HG02943 (cell line): ENCODE measurements around the gene GYG2.
"Not testable (repeated sequence)": the region's sequence is repeated elsewhere in the genome, so short reads cannot be mapped to it uniquely, and the experiment has no call there.

Source experiments
- ATAC-seq: cut with Tn5 transposase; IDR thresholded peaks from one replicate; pipeline ENCODE4 v1.9.1; 2021; ENCODE audit warnings: mild to moderate bottlenecking, low read depth, moderate library complexity; ENCODE audit not compliant: unreplicated experiment

The GYG2 gene

DNA sequence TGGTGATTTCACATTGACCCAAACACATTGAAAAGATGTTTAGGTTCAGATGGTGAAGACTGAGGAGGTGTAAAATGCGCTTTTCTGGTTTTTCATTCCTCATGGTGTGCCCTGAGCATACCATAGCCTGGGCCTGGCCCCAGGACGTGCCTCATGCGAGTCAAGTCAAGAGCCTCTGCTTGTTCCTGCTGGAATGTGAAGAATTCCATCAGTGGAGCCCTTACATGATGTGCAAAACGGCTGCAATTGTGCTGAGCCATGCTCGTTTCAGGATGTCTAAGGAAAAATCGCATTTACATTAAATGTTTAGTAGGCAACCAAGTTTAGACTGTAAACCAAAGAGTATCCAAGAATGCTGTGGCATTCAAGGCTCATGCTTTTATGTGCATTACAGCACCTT is 34.9 kb downstream of the GYG2 start:
- no peak for ATAC-seq

DNA sequence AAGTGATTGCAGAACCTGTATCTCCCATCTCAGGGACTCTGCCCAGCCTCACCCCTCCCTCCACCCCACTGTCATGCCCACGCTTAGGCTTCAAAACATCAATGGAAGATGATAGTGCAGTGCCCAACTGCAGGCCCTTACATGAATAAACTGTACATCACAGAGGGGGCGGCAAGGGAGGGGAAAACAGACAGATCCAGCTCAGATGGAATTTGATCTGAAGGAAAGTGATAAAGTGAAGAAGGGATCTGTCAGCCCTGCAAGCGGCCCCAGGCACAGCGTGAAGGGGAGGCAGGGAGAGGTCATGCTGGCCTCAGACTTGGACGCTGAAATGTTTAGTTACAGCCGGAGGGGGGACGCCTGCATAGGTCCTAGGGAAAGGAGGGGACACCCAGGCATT is 38.5 kb downstream of the GYG2 start:
- ATAC-seq, result no peak

DNA sequence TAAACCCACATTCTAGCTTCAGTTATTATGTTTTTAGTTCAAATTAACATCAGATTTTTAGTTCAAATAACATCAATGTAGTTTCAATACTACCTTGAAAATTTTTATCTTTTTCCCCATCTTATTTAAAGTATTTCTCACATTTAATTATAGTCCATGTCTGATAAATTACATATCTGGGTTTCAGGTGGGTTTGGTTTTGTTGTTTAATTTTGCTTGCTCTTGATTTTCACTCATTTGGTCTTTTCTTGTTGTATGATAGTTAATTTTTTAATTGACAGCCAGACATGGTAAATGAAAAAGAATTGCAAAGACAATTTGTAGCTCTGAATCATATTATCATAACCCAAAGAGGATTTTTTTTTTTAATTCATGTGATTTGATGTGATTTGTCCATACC is 41.9 kb downstream of the GYG2 start:
- no peak for ATAC-seq

DNA sequence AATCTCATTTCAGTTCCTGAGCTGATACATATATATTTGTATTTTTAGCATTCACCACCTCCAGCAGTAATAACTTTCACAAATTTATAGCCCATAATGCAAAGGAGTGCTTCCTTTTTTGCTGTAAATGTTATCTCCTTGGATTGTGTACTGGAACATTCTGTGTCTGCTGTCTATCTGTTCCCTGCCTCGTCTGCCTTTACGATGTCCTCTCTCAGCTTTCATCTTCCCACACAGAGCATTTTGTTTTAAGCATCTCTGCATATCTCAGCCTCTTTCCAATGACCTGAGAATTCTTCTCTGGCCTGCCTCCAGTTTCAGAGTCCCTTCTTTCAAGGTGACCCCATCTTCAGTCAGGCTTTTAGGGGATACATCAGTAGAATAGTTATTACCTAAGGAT is 43.1 kb downstream of the GYG2 start:
- no peak for ATAC-seq

DNA sequence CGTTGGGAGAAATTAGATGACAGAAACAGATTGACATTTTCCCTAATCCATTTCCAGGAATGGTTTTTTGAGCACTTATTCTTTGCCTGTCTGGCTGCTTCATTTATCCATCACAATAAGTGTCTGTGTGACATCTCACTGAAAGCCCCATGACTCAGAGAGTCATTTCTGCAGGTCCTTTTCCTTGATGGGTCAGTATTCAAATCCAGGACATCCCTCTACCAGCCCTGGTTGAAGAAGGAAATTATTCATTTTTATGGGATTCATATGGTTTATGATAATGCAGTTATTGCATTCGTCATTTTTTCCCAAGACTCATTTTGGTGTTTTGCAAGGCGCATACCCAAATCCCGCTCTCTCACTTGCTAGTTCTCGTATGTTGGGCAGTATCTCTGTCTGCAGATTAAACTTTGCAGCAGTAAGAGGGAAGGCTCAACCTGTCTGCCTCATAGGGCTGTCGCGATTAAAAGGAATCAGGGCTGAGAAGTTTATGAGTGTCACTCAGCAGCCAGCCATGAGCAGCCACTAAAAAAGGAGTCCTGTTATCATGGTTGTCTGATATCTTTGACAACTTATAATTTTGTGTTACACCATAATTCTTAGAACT is 44.0 kb downstream of the GYG2 start:
- ATAC-seq, result no peak

DNA sequence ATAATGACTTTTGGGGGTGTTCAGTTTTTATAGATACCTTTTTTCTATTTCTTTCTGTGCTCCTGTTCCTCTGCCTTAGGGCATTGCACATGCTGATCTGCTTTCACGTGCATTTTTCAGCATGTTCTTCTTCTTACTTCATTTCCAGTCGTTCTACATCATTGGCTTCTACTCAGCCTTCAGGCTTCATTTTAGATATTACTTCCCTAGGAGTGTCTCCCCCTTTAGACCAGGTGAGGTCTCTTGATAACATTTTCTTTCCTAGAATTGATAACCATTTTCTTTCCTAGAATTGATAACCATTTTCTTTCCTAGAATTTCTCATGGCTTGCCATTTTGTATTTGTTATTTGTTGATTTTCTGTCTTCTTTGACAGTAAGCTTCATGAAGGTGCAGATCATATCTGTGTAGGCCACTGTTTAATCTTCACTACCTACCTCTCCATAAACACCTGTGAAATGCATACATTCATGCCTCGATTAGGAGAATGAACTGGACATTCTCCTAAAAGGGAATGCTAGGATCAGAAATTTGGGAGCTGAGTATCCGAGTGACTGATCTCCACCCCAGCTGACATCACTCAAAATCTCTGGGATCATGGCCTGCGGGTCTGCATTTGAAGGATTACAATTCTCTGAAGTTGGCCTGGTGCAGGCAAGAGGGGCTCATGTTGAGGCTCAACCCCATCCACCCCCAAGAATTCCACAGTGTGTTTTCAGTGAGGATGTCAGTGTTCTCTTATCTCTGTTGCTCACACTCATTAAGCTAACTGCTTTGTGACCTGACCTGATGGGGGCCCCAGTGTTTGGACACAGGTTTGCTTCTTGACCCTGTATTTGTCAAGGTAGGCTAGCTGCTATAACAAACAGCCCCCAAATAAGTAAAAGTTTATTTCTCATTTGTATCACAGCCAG is 45.7 kb downstream of the GYG2 start:
- ATAC-seq, result no peak

DNA sequence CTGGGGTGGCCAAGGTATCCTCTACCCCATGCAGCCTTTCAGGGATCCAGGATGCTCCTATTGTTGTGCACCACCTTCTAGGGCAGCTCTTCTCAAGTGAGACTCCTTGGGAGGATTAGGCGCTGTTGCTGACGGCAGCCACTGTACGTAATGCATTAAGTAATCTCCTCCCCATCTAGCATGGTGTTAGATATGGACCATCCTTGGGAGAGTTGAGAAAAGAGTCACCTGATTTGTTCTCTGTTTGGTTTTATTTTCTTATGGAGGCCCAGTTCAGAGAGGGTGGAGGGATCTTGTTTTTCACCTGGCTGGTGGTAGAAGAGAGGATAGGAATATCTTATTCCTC is 46.4 kb downstream of the GYG2 start:
- no peak for ATAC-seq

DNA sequence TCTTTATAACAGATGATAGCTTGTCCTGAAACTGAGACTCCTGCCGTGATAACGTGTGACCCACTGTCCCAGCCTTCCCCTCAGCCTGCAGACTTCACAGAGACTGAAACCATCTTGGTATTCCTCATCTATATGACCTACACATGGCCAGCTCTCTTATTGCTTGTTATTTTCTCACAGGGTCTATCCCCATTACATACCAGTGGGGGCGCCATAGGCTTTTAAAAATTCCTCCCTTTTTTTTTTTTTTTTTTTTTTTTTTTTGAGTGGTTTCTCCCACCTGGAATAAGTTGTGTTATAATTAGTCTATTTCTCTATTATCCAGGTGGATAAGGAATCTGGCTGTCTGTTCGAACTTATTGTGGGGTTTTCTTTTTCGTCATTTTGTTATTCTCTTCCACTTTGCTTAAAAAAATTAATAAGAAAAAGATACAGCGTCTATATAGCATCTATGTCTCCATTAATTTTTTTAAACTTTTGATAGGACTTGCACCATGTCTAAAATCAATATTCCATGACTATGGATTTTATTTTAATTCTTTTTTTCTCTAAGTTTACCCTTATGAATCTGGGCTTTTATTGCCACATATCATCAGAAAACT is 47.2 kb downstream of the GYG2 start:
- no peak for ATAC-seq

DNA sequence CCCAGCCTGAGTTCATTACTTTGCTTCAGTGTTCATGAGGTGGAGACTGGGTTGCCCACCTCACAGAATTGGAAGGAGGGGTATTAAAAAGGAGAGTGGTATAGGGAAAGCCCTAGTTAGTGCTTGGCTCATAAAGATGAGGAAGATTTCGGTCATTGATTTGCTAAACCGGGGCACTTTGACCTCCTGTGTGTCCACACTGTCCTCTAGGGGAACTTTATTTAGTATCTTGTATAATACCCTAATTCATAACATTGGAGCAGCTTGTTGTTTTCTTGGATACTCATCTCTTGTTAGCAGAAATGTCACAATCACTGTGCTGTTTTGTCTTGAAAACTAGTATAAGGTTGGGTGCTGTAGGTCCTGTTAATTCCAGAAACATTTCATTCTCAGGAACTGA is 49.8 kb downstream of the GYG2 start:
- ATAC-seq, result no peak

DNA sequence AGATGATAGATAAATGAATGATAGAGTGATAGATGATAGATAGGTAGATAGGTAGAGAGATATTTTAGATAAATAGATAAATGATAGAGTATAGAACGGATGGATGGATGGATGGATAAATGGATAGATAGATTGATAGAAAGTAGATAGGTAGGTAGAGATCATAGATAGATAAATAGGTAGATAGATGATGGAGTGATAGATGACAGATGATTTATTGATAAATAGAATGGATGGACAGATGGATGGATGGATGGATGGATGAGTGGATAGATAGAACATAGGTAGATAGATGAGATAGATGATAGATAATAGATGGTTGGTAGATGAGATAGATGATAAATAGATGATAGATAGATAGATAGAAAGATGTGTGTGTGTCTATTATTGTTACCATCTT is 50.9 kb downstream of the GYG2 start:
- ATAC-seq, result no peak

DNA sequence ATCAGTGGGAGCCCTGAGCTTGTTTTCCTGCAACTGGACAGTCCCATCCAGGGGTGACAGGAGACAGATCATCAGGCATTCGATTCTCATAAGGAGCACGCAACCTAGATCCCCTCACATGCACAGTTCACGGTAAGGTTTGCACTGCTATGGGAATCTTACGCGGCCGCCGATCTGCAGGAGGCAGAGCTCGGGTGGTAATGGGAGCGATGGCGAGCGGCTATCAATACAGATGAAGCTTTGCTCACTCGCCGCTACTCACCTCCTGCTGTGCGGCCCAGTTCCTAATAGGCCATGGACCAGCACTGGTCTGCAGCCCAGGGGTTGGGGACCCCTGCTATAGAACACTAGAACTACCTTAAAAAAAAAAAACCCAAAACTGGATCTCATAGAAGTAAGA is 55.0 kb downstream of the GYG2 start:
- no peak for ATAC-seq

DNA sequence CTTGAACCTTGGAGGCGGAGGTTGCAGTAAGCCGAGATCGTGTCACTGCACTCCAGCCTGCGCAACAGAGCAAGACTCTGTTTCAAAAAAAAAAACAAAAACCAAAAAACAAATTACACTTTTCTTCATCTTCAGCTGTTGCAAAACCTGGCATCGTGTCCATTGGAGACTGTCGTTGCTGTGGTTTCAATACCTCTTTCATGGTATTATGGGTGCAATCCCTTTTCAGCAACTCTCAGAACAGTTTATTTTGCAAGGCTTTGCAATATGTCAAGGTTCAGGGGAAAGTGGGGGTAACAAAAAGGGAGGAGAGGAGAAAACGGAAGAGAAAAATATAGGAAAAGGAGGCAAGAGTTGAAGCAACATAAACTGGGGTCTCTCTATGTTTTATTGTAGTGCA is 59.6 kb downstream of the GYG2 start:
- ATAC-seq, result no peak

DNA sequence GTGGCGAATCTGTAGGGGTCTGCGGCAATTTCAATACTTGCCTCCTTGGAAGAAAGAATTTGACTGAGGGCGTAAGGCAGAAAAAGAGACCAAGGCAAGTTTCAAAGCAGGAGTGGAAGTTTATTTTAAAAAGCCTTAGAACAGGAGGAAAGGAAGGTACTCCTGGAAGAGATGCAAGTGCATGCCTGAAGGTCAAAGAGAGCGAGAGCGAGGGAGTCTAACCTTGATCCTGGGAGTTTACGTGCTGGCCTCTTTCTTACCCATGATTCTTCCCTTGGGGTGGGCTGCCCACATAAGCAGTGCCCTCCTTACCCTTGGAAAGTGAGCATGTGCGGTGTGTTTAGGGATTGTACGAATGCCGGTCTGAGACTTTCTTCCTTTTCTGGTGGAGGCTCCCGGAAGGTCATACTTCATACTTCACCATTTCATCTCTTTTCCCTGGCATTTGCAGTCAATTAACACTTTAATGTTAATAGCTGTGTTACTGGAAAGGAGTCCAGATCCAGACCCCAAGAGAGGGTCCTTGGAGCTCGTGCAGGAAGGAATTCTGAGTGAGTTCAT is 60.4 kb downstream of the GYG2 start:
- ATAC-seq, result no peak

DNA sequence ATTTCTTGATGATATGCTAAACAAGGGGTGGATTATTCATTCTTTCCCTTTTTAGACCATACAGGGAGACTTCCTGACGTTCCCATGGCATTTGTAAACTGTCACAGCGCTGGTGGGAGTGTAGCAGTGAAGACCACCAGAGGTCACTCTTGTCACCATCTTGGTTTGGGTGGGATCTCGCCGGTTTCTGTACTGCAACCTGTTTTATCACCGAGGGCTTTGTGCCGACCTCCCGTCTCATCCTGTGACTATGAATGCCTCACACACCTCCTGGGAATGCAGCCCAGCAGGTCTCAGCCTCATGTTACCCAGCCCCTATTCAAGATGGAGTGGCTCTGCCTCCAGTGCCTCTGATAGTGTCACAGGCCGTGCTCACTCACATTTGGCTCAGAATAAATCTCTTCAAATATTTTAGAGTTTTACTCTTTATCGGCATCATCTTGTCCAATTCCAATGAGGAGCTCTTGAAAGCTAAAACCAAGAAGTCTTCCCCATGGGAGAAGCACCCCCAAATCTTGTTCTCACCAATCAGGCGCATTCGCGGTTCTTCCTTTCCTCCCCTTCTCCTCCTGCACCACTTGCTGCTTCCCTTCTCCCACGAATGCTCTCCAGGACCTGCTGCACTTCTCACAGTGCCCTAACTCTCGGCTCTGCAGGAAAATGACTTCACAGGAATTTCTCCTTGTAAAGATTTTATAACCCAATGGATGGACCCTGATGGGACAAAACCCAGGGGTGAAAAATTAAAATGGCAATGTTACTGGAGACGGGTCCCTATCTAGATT is 61.2 kb downstream of the GYG2 start:
- not testable (repeated sequence) for ATAC-seq

DNA sequence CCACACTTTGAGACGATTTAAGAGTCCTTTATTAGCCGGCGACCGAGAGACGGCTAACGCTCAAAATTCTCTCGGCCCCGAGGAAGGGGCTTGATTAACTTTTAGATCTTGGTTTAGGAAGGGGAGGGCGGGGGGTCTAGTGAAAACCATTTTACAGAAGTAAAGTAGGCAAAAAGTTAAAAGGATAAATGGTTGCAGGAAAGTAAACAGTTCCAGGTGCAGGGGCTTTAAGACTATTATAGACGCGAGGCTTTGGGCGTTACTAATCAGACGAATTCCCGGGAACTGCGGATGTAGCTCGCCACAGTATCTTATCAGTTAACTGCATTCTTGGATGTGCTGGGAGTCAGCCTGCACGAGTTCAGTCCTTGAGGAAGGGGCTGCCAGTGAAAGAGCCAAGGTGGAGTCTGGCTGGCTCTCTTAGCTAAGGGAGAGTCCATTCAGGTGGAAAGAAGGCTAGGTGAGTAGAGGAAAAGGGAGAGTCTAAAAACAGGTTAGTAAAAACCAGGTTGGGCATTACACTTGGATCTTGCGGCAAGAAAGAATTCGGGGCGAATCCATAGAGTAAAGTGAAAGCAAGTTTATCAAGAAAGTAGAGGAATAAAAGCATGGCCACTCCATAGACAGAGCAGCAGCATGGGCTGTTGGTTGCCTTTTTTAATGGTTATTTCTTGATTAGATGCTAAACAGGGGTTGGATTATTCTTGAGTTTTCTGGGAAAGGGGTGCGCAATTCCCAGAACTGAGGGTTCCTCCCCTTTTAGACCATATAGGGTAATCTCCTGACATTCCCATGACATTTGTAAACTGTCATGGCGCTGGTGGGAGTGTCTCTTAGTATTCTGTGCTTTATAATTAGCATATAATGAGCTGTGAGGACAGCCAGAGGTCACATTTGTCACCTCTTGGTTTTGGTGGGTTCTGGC is 62.1 kb downstream of the GYG2 start:
- not testable (repeated sequence) for ATAC-seq

DNA sequence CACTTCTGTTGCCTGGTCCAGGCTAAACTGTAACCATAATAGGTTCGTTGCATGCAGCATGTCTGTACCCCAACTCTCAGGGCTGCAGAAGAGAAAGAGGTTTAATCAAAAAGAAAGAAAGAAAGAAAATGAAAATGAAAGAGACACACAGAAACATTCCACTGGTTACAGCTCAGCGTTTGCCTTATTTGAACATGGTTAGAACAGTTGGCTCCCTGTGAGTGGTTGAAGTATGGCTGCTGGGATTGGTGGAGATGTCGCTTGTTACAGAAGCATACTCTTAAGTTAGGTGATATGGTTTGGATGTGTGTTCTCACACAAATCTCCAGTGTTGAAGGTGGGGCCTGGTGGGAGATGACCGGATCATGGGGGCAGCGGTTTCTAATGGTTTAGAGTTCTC is 64.1 kb downstream of the GYG2 start:
- no peak for ATAC-seq

DNA sequence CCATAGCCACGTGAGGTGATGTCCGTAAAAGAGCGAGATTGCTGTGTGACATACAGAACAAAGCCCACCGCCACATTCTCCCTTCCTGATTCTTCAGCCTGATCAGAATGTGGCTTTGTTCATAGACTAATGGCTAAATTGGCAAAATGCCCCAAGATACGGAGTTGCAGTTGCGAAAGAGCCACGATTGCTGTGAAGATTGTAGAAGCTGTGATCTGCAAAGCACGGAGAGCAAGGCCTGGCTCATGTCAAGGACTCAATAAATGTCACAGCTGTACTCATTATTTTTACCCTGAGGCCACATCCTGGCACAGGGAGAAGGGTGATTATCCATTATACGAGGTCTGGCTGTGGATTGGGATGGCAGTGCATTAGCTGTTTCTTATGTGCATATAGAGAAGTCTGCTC is 66.2 kb downstream of the GYG2 start:
- no peak for ATAC-seq

DNA sequence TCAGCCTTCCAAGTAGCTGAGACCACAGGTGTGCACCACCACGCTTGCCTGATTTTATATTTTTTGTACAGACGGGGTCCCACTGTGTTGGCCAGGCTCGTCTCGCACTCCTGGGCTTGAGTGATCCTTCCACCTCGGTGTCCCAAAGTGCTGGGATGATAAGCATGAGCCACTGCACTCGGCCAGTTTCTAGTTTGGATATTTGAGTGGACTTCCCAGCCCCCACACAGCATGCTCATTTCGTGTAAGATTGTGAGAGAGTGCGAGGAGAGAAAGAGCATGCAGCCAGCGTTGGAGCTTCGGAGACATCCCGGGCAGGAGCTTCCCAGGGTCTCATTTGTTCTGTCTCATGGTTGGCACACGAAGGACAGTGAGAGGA is 68.6 kb downstream of the GYG2 start:
- no peak for ATAC-seq

DNA sequence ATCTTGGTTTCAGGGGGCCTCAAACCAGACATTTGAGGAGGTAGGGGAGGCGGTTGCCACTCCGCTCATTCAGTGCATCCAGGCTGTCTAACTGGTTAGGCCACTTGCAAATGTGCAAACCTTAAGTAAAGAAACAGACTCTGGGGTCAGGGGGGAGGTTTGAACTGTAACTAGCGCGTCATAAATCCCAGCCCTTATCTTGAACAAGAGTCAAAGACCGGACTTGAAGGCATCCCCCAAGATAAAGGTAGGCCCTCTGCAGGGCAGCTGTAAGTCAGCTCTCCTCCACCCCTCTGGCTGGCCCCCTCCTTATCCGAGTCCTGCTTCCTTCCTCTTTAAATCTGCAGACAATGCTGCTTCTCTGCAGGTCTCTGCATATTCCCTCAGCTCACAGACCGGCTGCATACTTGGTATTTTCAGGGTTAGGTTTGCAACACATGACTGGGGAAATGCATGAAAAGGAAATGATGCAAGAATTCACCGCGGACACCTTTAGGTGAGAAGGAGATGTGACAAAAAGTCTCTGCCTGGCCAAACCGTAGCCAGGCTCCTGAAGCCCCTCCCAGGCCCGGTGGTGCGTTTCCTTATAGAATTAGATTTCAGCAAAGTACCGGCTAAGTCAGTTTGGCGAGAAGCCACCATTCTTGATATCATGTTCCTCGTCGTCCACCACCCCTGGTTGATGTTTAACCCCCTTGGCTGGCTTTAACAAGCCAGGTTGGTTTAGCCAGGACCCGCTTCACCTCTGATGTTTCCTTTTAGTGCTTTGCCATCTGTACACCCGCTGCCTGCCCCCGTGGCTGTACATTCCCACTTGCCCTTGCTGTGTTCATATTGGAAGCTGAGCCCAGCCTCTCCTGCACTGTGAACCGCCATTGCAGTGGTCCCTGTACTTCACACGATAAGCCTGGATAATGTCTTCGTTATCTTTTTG is 69.2 kb downstream of the GYG2 start:
- ATAC-seq, result not testable (repeated sequence)
